Caco-2 (cell line): ENCODE measurements around the gene CAP2. TPM values are rescaled to one million over a fixed set of nuclear protein-coding genes. Genes with fewer than 3 reads are reported as not detected.

ENCODE experiments used
- BruUV-seq: library from RNA; stranded (reverse); fragments of 400-500 nt; replicated peaks from 2 replicates; lab custom pipeline; 2021; lab: Mats Ljungman, UMichigan
- CTCF ChIA-PET: fragments of 300-600 bp; sonication (Branson Sonifier 250); formaldehyde crosslinking; loops from one replicate; lab custom pipeline; 2022; ENCODE audit warnings: antibody characterized with exemption; lab: Charles Lee
- POLR2A ChIA-PET: fragments of 300-600 bp; sonication (Branson Sonifier 250); formaldehyde crosslinking; loops from one replicate; lab custom pipeline; 2022; ENCODE audit warnings: antibody characterized with exemption; lab: Charles Lee
- DNase-seq, 2 experiments: peaks; one replicate each; pipeline versions ENCODE4 v3.0.0 to v3.0.0-alpha.2; 2020 to 2022
- H3K27me3 ChIP-seq: replicated peaks from 2 replicates; pipeline ENCODE4 v1.6.0; 2011; ENCODE audit warnings: low read length; ENCODE audit not compliant: control insufficient read depth, insufficient read depth
- H3K36me3 ChIP-seq: 2 replicates; pipeline ENCODE4 v1.5.1; 2011; ENCODE audit warnings: low read length; ENCODE audit not compliant: control insufficient read depth, insufficient read depth
- H3K4me1 ChIP-seq: fragments of 250-450 bp; sonication (Bioruptor Pico); 2 replicates; pipeline ENCODE4 v1.5.1; 2020; ENCODE audit warnings: mild to moderate bottlenecking
- H3K4me3 ChIP-seq: 2 replicates; pipeline ENCODE4 v1.5.1; 2011; ENCODE audit warnings: low read depth, mild to moderate bottlenecking, control low read depth, low read length
- H3K9me3 ChIP-seq: fragments of 250-450 bp; sonication (Bioruptor Pico); 2 replicates; pipeline ENCODE4 v1.5.1; 2020; ENCODE audit warnings: mild to moderate bottlenecking, moderate library complexity
- H3K27ac Mint-ChIP-seq: one replicate; pipeline ENCODE4 v1.8.0; 2022; ENCODE audit warnings: mixed read lengths; ENCODE audit not compliant: unreplicated experiment
- H3K27me3 Mint-ChIP-seq: one replicate; pipeline ENCODE4 v1.8.0; 2022; ENCODE audit warnings: mixed read lengths; ENCODE audit not compliant: insufficient read depth, unreplicated experiment
- H3K36me3 Mint-ChIP-seq: one replicate; pipeline ENCODE4 v1.8.0; 2022; ENCODE audit warnings: mild to moderate bottlenecking, mixed read lengths; ENCODE audit not compliant: insufficient read depth, unreplicated experiment
- H3K4me1 Mint-ChIP-seq: one replicate; pipeline ENCODE4 v1.8.0; 2022; ENCODE audit warnings: low read depth, mixed read lengths; ENCODE audit not compliant: unreplicated experiment
- H3K4me3 Mint-ChIP-seq: one replicate; pipeline ENCODE4 v1.8.0; 2022; ENCODE audit warnings: mild to moderate bottlenecking, moderate library complexity, mixed read lengths; ENCODE audit not compliant: unreplicated experiment
- H3K9me3 Mint-ChIP-seq: one replicate; pipeline ENCODE4 v1.8.0; 2022; ENCODE audit warnings: mixed read lengths; ENCODE audit not compliant: unreplicated experiment
- CTCF ChIP-seq, 2 experiments: fragments of 200-600 bp in 1 of 2; IDR thresholded peaks; 1 replicate in 1 of 2; 2 replicates in 1 of 2; pipeline versions ENCODE4 v1.5.1 to v1.8.0; 2011 to 2022; ENCODE audit warnings: antibody characterized with exemption in 1 of 2, control low read depth in 1 of 2, inconsistent platforms in 1 of 2, low read depth in 1 of 2, low read length in 1 of 2, mild to moderate bottlenecking in 1 of 2, moderate library complexity in 1 of 2; ENCODE audit not compliant: insufficient read depth in 1 of 2, severe bottlenecking in 1 of 2, unreplicated experiment in 1 of 2
- intact Hi-C: fragments of 100-400 bp; cut with micrococcal nuclease; formaldehyde crosslinking; loops from one replicate; pipeline ENCODE4 v1.10.0; 2022; ENCODE audit not compliant: unreplicated experiment
- total RNA-seq: library from RNA; stranded (reverse); gene quantifications from 2 replicates; pipeline ENCODE4 v1.2.3, GENCODE V29; 2022

The CAP2 gene
- total RNA-seq, 1 experiment from 2014 or later = 8.9 TPM

GRCh38 chr6:17360564-17360963, 32.8 kb upstream of the CAP2 start:
- no peaks in the 10 kb centered on the region for H3K27me3 ChIP-seq
- intact Hi-C loops = no loop called here

GRCh38 chr6:17361013-17361412, 32.4 kb upstream of the CAP2 start:
- Histone ChIP-seq H3K4me1 (no peaks in the 10 kb centered on the region), H3K36me3 (no peaks in the 10 kb centered on the region), H3K27me3 (no peaks in the 10 kb centered on the region), H3K9me3 (no peaks in the 10 kb centered on the region), H3K4me3 (no peak overlapping the region)
- no peak for DNase-seq
- H3K4me3 Mint-ChIP-seq = no peak overlapping the region
- intact Hi-C loops = no loop called here
- H3K9me3 Mint-ChIP-seq = no peaks in the 10 kb centered on the region
- BruUV-seq = no TSS peak
- H3K36me3 Mint-ChIP-seq = no peaks in the 10 kb centered on the region
- ChIA-PET POLR2A (no interaction called here), CTCF (no interaction called here)
- H3K4me1 Mint-ChIP-seq = no peaks in the 10 kb centered on the region
- no peak for TF ChIP-seq CTCF (IDR thresholded peaks at IDR 0.05; ENCODE audit: insufficient read depth in 1 of 2, low read depth in 1 of 2, low read length in 1 of 2, severe bottlenecking in 1 of 2, unreplicated experiment in 1 of 2)
- no peak overlapping the region for H3K27ac Mint-ChIP-seq
- H3K27me3 Mint-ChIP-seq = no peaks in the 10 kb centered on the region

More at GRCh38 chr6:17360564-17360963, 32.8 kb upstream of the CAP2 start:
- no peak for TF ChIP-seq CTCF (IDR thresholded peaks at IDR 0.05; ENCODE audit: insufficient read depth in 1 of 2, low read depth in 1 of 2, low read length in 1 of 2, severe bottlenecking in 1 of 2, unreplicated experiment in 1 of 2)
- Mint-ChIP-seq H3K4me1 (peaks cover under 1% of the 10 kb centered on the region), H3K4me3 (no peak overlapping the region), H3K27ac (no peak overlapping the region), H3K27me3 (no peaks in the 10 kb centered on the region), H3K9me3 (no peaks in the 10 kb centered on the region), H3K36me3 (no peaks in the 10 kb centered on the region)
- Histone ChIP-seq H3K36me3 (no peaks in the 10 kb centered on the region), H3K4me3 (no peak overlapping the region), H3K4me1 (no peaks in the 10 kb centered on the region), H3K9me3 (no peaks in the 10 kb centered on the region)
- ChIA-PET POLR2A (no interaction called here), CTCF (interaction anchor here (0.6 kb wide), 1 partner anchor 1235 kb away, joined by 4 read pairs; no protein-coding TSS in a partner anchor)
- no TSS peak for BruUV-seq
- DNase-seq = no peak

GRCh38 chr6:17365961-17366360, 27.4 kb upstream of the CAP2 start:
- H3K36me3 Mint-ChIP-seq = no peaks in the 10 kb centered on the region
- no peaks in the 10 kb centered on the region for H3K27me3 ChIP-seq
- H3K9me3 Mint-ChIP-seq = peaks cover 12% of the 10 kb centered on the region
- ChIA-PET CTCF (no interaction called here), POLR2A (no interaction called here)
- H3K4me3 ChIP-seq = no peak overlapping the region
- no peaks in the 10 kb centered on the region for H3K4me1 Mint-ChIP-seq
- no peak for DNase-seq
- H3K27me3 Mint-ChIP-seq = no peaks in the 10 kb centered on the region
- H3K36me3 ChIP-seq = no peaks in the 10 kb centered on the region
- H3K27ac Mint-ChIP-seq = no peak overlapping the region
- no peak overlapping the region for H3K4me3 Mint-ChIP-seq
- BruUV-seq = no TSS peak
- no peak for TF ChIP-seq CTCF (IDR thresholded peaks at IDR 0.05; ENCODE audit: insufficient read depth in 1 of 2, low read depth in 1 of 2, low read length in 1 of 2, severe bottlenecking in 1 of 2, unreplicated experiment in 1 of 2)
- peaks cover 13% of the 10 kb centered on the region; the same call in 1 of the 2 replicates for H3K9me3 ChIP-seq
- intact Hi-C loops = no loop called here
- H3K4me1 ChIP-seq = no peaks in the 10 kb centered on the region
